ENCODE results near the gene DDX60.

GRCh38 chr4:168293386-168293975 lies 25.1 kb downstream of the DDX60 start:
- no peak for TF ChIP-seq JAZF1 (CRISPR knock-in tag; IDR thresholded peaks at IDR 0.05)
- no peak for TF ChIP-seq CTCF (IDR thresholded peaks at IDR 0.05)
